PC-9 (cell line): ENCODE measurements around the gene RAB29. TPM values are rescaled to one million over a fixed set of nuclear protein-coding genes. Genes with fewer than 3 reads are reported as not detected.

Experiments used
- BruUV-seq: library from RNA; stranded (reverse); fragments of 400-500 nt; replicated peaks from 2 replicates; lab custom pipeline; 2021; lab: Mats Ljungman, UMichigan
- CTCF ChIA-PET: fragments of 300-600 bp; sonication (Branson Sonifier 250); formaldehyde crosslinking; loops from one replicate; lab custom pipeline; 2022; ENCODE audit warnings: antibody characterized with exemption; lab: Charles Lee
- POLR2A ChIA-PET: fragments of 300-600 bp; sonication (Branson Sonifier 250); formaldehyde crosslinking; loops from one replicate; lab custom pipeline; 2022; ENCODE audit warnings: antibody characterized with exemption; ENCODE audit not compliant: unreplicated experiment; lab: Charles Lee
- DNase-seq, 2 experiments: peaks; one replicate each; pipeline versions ENCODE4 v3.0.0 to v3.0.0-alpha.2; 2015 to 2022; ENCODE audit warnings: mixed read lengths in 1 of 2
- H2AFZ ChIP-seq: fragments of 200-600 bp; sonication (generic); 2 replicates; pipeline ENCODE4 v1.8.1; 2017; ENCODE audit warnings: antibody characterized with exemption
- H3F3A ChIP-seq: fragments of 200-600 bp; sonication (generic); 2 replicates; pipeline ENCODE4 v1.8.1; 2017; ENCODE audit warnings: antibody characterized with exemption, mild to moderate bottlenecking, low read depth; ENCODE audit not compliant: insufficient read depth
- H3K27ac ChIP-seq: fragments of 200-600 bp; sonication (generic); 2 replicates; pipeline ENCODE4 v1.6.1; 2016; ENCODE audit warnings: mixed run types
- H3K27me3 ChIP-seq: fragments of 200-600 bp; sonication (generic); 2 replicates; pipeline ENCODE4 v1.6.1; 2016; ENCODE audit warnings: low read depth, mixed run types; ENCODE audit not compliant: insufficient read depth
- H3K36me3 ChIP-seq: fragments of 200-600 bp; sonication (generic); 2 replicates; pipeline ENCODE4 v1.6.1; 2016; ENCODE audit warnings: low read depth, mixed run types
- H3K4me1 ChIP-seq: fragments of 200-600 bp; sonication (generic); replicated peaks from 2 replicates; pipeline ENCODE4 v1.6.1; 2016; ENCODE audit warnings: mixed run types; ENCODE audit not compliant: insufficient read depth
- H3K4me2 ChIP-seq: fragments of 200-600 bp; sonication (generic); 2 replicates; pipeline ENCODE4 v1.6.1; 2017; ENCODE audit warnings: mixed run types
- H3K4me3 ChIP-seq: fragments of 200-600 bp; sonication (generic); 2 replicates; pipeline ENCODE4 v1.6.1; 2016; ENCODE audit warnings: mixed run types
- H3K79me2 ChIP-seq: fragments of 200-600 bp; sonication (generic); 2 replicates; pipeline ENCODE4 v1.6.1; 2017; ENCODE audit warnings: low read depth, mixed run types
- H3K9me2 ChIP-seq: fragments of 200-600 bp; sonication (generic); 2 replicates; pipeline ENCODE4 v1.8.1; 2017; ENCODE audit warnings: mild to moderate bottlenecking; ENCODE audit not compliant: insufficient read depth
- H3K9me3 ChIP-seq: fragments of 200-600 bp; sonication (generic); 2 replicates; pipeline ENCODE4 v1.8.1; 2016; ENCODE audit warnings: low read depth; ENCODE audit not compliant: insufficient read depth
- H4K20me1 ChIP-seq: fragments of 200-600 bp; sonication (generic); 2 replicates; pipeline ENCODE4 v1.8.1; 2017; ENCODE audit not compliant: insufficient read depth
- EZH2 ChIP-seq: fragments of 200-600 bp; sonication (generic); IDR thresholded peaks from 2 replicates; pipeline ENCODE4 v1.8.0; 2017; ENCODE audit warnings: antibody characterized with exemption, low read depth
- intact Hi-C: fragments of 100-400 bp; cut with micrococcal nuclease; formaldehyde crosslinking; loops from one replicate; pipeline ENCODE4 v1.10.0; 2022; ENCODE audit not compliant: unreplicated experiment
- total RNA-seq: library from RNA; stranded (reverse); gene quantifications from 2 replicates; pipeline ENCODE4 v1.2.3, GENCODE V29; 2021
- TF ChIP-seq, protein P1 (sequence below): fragments of 200-600 bp; sonication (generic); conservative IDR thresholded peaks from 2 replicates; pipeline ENCODE4 v1.6.1; 2017; ENCODE audit warnings: mixed run types, antibody characterized with exemption, mild to moderate bottlenecking, moderate library complexity

Gene RAB29
- total RNA-seq, 1 experiment from 2014 or later, result 10.4 TPM

DNA sequence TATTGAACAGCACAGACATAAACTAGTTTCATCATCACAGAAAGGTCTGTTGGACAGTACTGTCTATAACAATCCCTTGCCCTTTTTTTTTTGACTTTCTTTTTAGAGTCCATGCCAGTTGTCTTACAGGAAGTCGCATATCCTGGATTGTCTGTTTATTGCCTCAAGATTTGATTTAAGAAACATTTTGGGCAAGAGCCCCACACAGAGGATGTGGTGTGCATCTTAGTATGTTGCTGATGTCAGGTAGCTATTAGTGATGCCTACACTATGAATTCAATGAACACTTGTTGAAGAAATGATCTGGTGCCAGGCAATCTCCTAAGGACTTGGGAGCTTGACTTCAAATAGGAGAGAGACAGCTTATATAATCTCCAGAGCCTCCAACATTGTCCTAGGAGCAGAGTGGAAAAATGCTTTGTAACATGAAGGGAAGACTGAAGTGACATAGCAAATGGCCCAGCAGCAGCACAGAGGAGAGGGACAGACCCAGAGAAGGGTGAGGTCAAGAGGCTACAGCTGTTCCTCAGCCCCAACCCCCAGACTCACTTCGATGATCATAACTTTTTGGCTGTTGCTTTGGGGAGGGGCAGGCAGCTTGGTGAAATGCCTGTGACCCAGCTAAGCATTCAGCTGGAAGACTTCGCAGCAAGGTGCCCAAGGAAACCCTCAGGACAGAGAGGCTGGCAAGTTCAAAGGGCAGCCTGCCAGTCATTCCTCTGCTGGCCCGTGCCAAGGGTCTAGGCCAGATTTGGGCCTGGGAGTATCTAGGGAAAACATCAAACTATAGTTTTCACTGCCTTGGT, 7.5 kb upstream of the RAB29 start:
- BruUV-seq, result no TSS peak
- intact Hi-C loops, result no loop called here
- no peak for DNase-seq

DNA sequence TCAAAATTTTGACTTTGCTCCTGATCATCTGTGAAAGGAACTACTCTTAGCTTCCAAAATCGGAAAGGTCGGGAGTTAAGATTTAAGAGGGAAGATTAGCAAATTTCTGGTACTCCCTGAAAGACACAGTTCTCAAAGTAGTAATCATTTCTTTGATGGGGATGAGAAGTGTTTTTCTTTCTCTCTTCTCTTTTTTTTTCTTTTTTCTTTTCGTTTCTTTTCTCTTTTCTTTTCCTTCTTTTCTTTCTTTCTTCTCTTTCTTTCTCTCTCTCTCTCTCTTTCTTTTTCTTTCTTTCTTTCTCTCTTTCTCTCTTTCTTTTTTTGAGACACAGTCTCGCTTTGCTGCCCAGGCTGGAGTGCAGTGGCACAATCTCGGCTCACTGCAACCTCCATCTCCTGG, 5.1 kb upstream of the RAB29 start:
- no peak for DNase-seq
- intact Hi-C loops, result no loop called here
- no peaks in the 10 kb centered on the region for H3F3A ChIP-seq
- no peaks in the 10 kb centered on the region for H4K20me1 ChIP-seq
- H3K79me2 ChIP-seq, result no peaks in the 10 kb centered on the region
- ChIA-PET CTCF (no interaction called here), POLR2A (no interaction called here)
- TF ChIP-seq EZH2, result no peak
- TF ChIP-seq, protein P1, sequence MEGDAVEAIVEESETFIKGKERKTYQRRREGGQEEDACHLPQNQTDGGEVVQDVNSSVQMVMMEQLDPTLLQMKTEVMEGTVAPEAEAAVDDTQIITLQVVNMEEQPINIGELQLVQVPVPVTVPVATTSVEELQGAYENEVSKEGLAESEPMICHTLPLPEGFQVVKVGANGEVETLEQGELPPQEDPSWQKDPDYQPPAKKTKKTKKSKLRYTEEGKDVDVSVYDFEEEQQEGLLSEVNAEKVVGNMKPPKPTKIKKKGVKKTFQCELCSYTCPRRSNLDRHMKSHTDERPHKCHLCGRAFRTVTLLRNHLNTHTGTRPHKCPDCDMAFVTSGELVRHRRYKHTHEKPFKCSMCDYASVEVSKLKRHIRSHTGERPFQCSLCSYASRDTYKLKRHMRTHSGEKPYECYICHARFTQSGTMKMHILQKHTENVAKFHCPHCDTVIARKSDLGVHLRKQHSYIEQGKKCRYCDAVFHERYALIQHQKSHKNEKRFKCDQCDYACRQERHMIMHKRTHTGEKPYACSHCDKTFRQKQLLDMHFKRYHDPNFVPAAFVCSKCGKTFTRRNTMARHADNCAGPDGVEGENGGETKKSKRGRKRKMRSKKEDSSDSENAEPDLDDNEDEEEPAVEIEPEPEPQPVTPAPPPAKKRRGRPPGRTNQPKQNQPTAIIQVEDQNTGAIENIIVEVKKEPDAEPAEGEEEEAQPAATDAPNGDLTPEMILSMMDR, result no peak
- H3K4me3 ChIP-seq, result no peak overlapping the region
- H3K27ac ChIP-seq, result no peak overlapping the region
- H3K27me3 ChIP-seq, result no peaks in the 10 kb centered on the region
- no peak overlapping the region for H2AFZ ChIP-seq
- H3K9me3 ChIP-seq, result no peaks in the 10 kb centered on the region
- no peak overlapping the region for H3K4me2 ChIP-seq
- no TSS peak for BruUV-seq
- no peaks in the 10 kb centered on the region for H3K36me3 ChIP-seq
- peaks cover 8% of the 10 kb centered on the region for H3K4me1 ChIP-seq
- no peaks in the 10 kb centered on the region for H3K9me2 ChIP-seq

More for the DNA sequence above, 7.5 kb upstream of the RAB29 start:
- Histone ChIP-seq H3K79me2 (no peaks in the 10 kb centered on the region), H3K36me3 (no peaks in the 10 kb centered on the region), H3K9me2 (no peaks in the 10 kb centered on the region), H3K27me3 (no peaks in the 10 kb centered on the region), H3K4me3 (no peak overlapping the region), H3K4me2 (no peak overlapping the region), H3K9me3 (no peaks in the 10 kb centered on the region), H3K27ac (no peak overlapping the region), H3F3A (no peaks in the 10 kb centered on the region), H4K20me1 (no peaks in the 10 kb centered on the region), H2AFZ (no peak overlapping the region), H3K4me1 (no peaks in the 10 kb centered on the region)
- CTCF ChIA-PET, result interaction anchor here (0.5 kb wide), 1 partner anchor 170 kb away, joined by 3 read pairs; no protein-coding TSS in a partner anchor
- POLR2A ChIA-PET, result no interaction called here
- no peak for TF ChIP-seq EZH2
- TF ChIP-seq, protein P1, result no peak

DNA sequence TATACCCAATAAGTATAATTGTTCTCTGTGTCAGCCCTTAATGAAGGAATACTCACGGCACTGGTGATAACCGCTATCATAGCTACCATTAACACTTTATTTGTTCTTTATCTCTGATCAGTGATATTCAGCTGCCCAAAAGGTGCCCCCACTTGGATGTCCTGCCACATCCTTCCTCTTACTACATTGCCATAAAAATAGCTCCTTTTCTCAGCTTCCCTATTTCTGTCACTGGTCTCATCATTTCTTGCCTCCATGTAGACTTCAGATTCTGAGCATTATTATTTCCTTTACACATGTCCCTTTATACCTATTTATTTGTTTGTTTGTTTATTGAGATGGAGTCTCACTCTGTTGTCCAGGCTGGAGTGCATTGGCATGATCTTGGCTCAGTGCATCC, 2.7 kb upstream of the RAB29 start:
- Histone ChIP-seq H3K4me3 (no peak overlapping the region), H3F3A (no peaks in the 10 kb centered on the region), H3K9me3 (no peaks in the 10 kb centered on the region), H3K79me2 (no peaks in the 10 kb centered on the region), H3K4me2 (no peak overlapping the region), H2AFZ (no peak overlapping the region), H4K20me1 (no peaks in the 10 kb centered on the region), H3K36me3 (no peaks in the 10 kb centered on the region), H3K27ac (no peak overlapping the region), H3K9me2 (no peaks in the 10 kb centered on the region), H3K4me1 (peaks cover 8% of the 10 kb centered on the region), H3K27me3 (no peaks in the 10 kb centered on the region)
- intact Hi-C loops, result no loop called here
- no TSS peak for BruUV-seq
- DNase-seq, result no peak
- POLR2A ChIA-PET, result no interaction called here
- TF ChIP-seq, protein P1, result no peak
- no peak for TF ChIP-seq EZH2
- CTCF ChIA-PET, result no interaction called here
